NOMO-1 (cell line): ENCODE measurements around the gene HSFY2.
"Not testable (repeated sequence)": the region's sequence is repeated elsewhere in the genome, so short reads cannot be mapped to it uniquely, and the experiment has no call there.

ENCODE experiments used
- DNase-seq, 2 experiments: peaks; one replicate each; lab custom pipeline; 2025; ENCODE audit not compliant: unreplicated experiment in 2 of 2; lab: John Stamatoyannopoulos, UW

Gene HSFY2, protein sequence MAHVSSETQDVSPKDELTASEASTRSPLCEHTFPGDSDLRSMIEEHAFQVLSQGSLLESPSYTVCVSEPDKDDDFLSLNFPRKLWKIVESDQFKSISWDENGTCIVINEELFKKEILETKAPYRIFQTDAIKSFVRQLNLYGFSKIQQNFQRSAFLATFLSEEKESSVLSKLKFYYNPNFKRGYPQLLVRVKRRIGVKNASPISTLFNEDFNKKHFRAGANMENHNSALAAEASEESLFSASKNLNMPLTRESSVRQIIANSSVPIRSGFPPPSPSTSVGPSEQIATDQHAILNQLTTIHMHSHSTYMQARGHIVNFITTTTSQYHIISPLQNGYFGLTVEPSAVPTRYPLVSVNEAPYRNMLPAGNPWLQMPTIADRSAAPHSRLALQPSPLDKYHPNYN

GRCh38 chrY:18773635-18774034 lies at the start of gene HSFY2:
TSS of gene HSFY2 (minus strand) at chrY:18773735. CDS start at chrY:18773618, 117 bp downstream.
- not testable (repeated sequence) for DNase-seq

DNA sequence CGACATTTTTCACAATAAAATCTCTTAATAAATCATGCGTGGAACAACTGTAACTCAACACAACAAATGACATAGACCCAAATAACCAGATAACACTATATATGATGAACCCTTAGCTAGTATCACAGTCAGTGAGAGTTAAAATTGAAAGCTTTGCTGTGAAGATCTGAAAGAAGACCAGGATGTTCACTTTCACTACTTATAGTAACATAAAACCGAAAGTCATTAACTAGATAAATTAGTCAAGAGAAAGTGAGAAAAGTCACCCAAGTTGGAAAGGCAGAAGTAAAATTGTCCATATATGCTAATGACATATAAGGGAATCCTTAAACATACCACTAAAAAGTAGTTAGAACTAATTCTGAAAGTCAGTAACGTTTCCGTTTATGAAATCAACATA lies 42.2 kb upstream of the HSFY2 start:
- DNase-seq: not testable (repeated sequence)

GRCh38 chrY:18788757-18789406 lies 15.3 kb upstream of the HSFY2 start:
- not testable (repeated sequence) for DNase-seq

GRCh38 chrY:18754077-18754476 lies 19.5 kb downstream of the HSFY2 start:
- DNase-seq: not testable (repeated sequence)

GRCh38 chrY:18753133-18753815 lies 20.3 kb downstream of the HSFY2 start:
- not testable (repeated sequence) for DNase-seq

GRCh38 chrY:18723714-18724113 lies 49.8 kb downstream of the HSFY2 start:
- DNase-seq: not testable (repeated sequence)
